OCI-LY1 (cell line): ENCODE measurements around the gene CLEC12A.

ENCODE experiments used
- H2AFZ ChIP-seq: fragments of 200-600 bp; sonication (generic), shearing (Covaris generic); 2 replicates; pipeline ENCODE4 v1.6.0; 2014; ENCODE audit warnings: antibody characterized with exemption, mild to moderate bottlenecking, low read length
- H3F3A ChIP-seq: fragments of 200-600 bp; sonication (generic), shearing (Covaris generic); 2 replicates; pipeline ENCODE4 v1.6.0; 2014; ENCODE audit warnings: mild to moderate bottlenecking, antibody characterized with exemption, low read length, moderate library complexity; ENCODE audit not compliant: insufficient read depth
- H3K27ac ChIP-seq: fragments of 200-600 bp; sonication (generic); 2 replicates; pipeline ENCODE4 v1.5.1; 2014; ENCODE audit warnings: low read length, mixed run types, mild to moderate bottlenecking, low read depth; ENCODE audit not compliant: poor library complexity, severe bottlenecking
- H3K27me3 ChIP-seq: fragments of 200-600 bp; sonication (generic); 2 replicates; pipeline ENCODE4 v1.6.0; 2014; ENCODE audit warnings: antibody characterized with exemption, mild to moderate bottlenecking, low read length, moderate library complexity; ENCODE audit not compliant: insufficient read depth
- H3K36me3 ChIP-seq: fragments of 200-600 bp; sonication (generic); 2 replicates; pipeline ENCODE4 v1.6.1; 2014; ENCODE audit warnings: mild to moderate bottlenecking, antibody characterized with exemption, low read length, moderate library complexity, mixed read lengths; ENCODE audit not compliant: insufficient read depth
- H3K4me1 ChIP-seq: fragments of 200-600 bp; sonication (generic); 2 replicates; pipeline ENCODE4 v1.5.1; 2014; ENCODE audit warnings: mild to moderate bottlenecking, low read length, moderate library complexity; ENCODE audit not compliant: insufficient read depth, severe bottlenecking
- H3K4me2 ChIP-seq: fragments of 200-600 bp; sonication (generic), shearing (Covaris generic); 2 replicates; pipeline ENCODE4 v1.6.1; 2014; ENCODE audit warnings: low read length
- H3K4me3 ChIP-seq: fragments of 200-600 bp; sonication (generic); 2 replicates; pipeline ENCODE4 v1.5.1; 2014; ENCODE audit warnings: low read length, low read depth, mild to moderate bottlenecking, mixed read lengths; ENCODE audit not compliant: poor library complexity, severe bottlenecking
- H3K79me2 ChIP-seq: fragments of 200-600 bp; shearing (Covaris generic); 2 replicates; pipeline ENCODE4 v1.6.1; 2016; ENCODE audit warnings: mixed run types, low read length, mixed read lengths; ENCODE audit not compliant: insufficient read depth
- H3K9ac ChIP-seq: fragments of 200-600 bp; sonication (generic), shearing (Covaris generic); 2 replicates; pipeline ENCODE4 v1.6.1; 2014; ENCODE audit warnings: mild to moderate bottlenecking, low read length, mixed read lengths
- H3K9me2 ChIP-seq: fragments of 200-600 bp; sonication (generic), shearing (Covaris generic); 2 replicates; pipeline ENCODE4 v1.6.1; 2014; ENCODE audit warnings: low read depth, mild to moderate bottlenecking, low read length, mixed read lengths
- H3K9me3 ChIP-seq: fragments of 200-600 bp; shearing (Covaris generic); 2 replicates; pipeline ENCODE4 v1.6.1; 2014; ENCODE audit warnings: low read length, mixed read lengths
- H4K20me1 ChIP-seq: fragments of 200-600 bp; sonication (generic), shearing (Covaris generic); 2 replicates; pipeline ENCODE4 v1.6.0; 2016; ENCODE audit warnings: mild to moderate bottlenecking, low read length; ENCODE audit not compliant: insufficient read depth
- EZH2 ChIP-seq: fragments of 200-600 bp; sonication (generic), shearing (Covaris generic); IDR thresholded peaks from 2 replicates; pipeline ENCODE4 v1.8.0; 2017; ENCODE audit warnings: borderline replicate concordance, mixed run types, mild to moderate bottlenecking, antibody characterized with exemption, low read length, moderate library complexity, mixed read lengths
- TF ChIP-seq, protein P1 (sequence below): fragments of 200-600 bp; sonication (generic), shearing (Covaris generic); IDR thresholded peaks from 2 replicates; pipeline ENCODE4 v1.5.1; 2017; ENCODE audit warnings: mild to moderate bottlenecking, antibody characterized with exemption, low read length, moderate library complexity, mixed read lengths

CLEC12A gene

GRCh38 chr12:9936591-9936990 lies 34.6 kb upstream of the CLEC12A start:
- Histone ChIP-seq H3K27ac (no peak overlapping the region), H3K9ac (no peak overlapping the region), H2AFZ (no peak overlapping the region), H4K20me1 (no peaks in the 10 kb centered on the region), H3K36me3 (no peaks in the 10 kb centered on the region), H3K4me2 (no peak overlapping the region), H3K9me3 (no peaks in the 10 kb centered on the region), H3F3A (no peaks in the 10 kb centered on the region), H3K79me2 (no peaks in the 10 kb centered on the region), H3K4me3 (no peak overlapping the region), H3K9me2 (no peaks in the 10 kb centered on the region), H3K4me1 (no peaks in the 10 kb centered on the region), H3K27me3 (0 out of 2 replicates have a peak, but pooled peaks cover 4% of the 10 kb centered on the region)
- TF ChIP-seq, protein P1, sequence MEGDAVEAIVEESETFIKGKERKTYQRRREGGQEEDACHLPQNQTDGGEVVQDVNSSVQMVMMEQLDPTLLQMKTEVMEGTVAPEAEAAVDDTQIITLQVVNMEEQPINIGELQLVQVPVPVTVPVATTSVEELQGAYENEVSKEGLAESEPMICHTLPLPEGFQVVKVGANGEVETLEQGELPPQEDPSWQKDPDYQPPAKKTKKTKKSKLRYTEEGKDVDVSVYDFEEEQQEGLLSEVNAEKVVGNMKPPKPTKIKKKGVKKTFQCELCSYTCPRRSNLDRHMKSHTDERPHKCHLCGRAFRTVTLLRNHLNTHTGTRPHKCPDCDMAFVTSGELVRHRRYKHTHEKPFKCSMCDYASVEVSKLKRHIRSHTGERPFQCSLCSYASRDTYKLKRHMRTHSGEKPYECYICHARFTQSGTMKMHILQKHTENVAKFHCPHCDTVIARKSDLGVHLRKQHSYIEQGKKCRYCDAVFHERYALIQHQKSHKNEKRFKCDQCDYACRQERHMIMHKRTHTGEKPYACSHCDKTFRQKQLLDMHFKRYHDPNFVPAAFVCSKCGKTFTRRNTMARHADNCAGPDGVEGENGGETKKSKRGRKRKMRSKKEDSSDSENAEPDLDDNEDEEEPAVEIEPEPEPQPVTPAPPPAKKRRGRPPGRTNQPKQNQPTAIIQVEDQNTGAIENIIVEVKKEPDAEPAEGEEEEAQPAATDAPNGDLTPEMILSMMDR = no peak
- no peak for TF ChIP-seq EZH2

DNA sequence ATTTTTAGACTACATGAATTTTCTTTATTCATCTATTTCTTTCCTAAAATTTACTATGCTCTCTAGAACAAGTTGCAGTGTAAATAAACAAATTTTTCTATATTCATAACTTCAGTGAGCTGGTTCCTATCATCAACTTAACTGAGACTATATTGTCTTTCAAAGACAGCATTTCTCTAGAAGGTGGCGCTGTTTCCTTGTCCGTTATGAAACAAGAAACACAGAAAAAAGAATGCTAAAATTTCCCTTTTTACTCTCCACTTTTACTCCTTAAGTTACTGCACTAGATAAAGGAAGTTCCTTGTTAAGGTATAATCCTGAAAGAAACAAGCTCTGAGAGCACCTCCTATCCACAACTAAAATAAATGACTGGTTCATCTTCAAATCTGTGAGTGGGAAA lies 30.8 kb upstream of the CLEC12A start:
- Histone ChIP-seq H3K9me3 (no peaks in the 10 kb centered on the region), H3K4me3 (no peak overlapping the region), H3K9ac (no peak overlapping the region), H3K4me1 (no peaks in the 10 kb centered on the region), H3K27ac (no peak overlapping the region), H3K4me2 (no peak overlapping the region), H3F3A (no peaks in the 10 kb centered on the region), H3K79me2 (no peaks in the 10 kb centered on the region), H3K9me2 (no peaks in the 10 kb centered on the region), H2AFZ (no peak overlapping the region), H4K20me1 (no peaks in the 10 kb centered on the region), H3K27me3 (no peaks in the 10 kb centered on the region), H3K36me3 (no peaks in the 10 kb centered on the region)
- TF ChIP-seq, protein P1 = peak; percentile 59
- no peak for TF ChIP-seq EZH2

DNA sequence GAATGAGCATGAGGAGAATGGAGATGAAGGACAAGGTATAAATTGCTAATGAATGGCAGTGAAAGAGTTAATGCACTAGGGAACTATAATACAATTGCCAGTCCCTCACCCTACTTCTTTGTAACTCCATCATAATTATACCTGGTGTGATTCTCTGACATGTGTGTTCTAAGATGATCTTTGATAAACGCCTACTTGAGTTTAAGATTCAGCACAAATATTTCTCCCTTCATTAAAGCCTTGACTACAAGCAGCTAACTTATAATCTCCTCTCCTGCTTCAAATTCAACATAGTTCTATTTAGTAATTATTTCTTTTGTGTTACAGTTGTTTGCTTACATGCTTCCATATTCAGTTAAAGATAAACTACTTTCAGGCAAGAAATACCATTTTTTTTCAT lies 29.4 kb upstream of the CLEC12A start:
- no peak for TF ChIP-seq EZH2
- TF ChIP-seq, protein P1 = no peak
- no peak overlapping the region for H3K4me3 ChIP-seq
- H2AFZ ChIP-seq = no peak overlapping the region
- no peak overlapping the region for H3K9ac ChIP-seq
- H3F3A ChIP-seq = no peaks in the 10 kb centered on the region
- no peaks in the 10 kb centered on the region for H3K9me2 ChIP-seq
- H4K20me1 ChIP-seq = no peaks in the 10 kb centered on the region
- H3K4me2 ChIP-seq = no peak overlapping the region
- H3K9me3 ChIP-seq = no peaks in the 10 kb centered on the region
- no peak overlapping the region for H3K27ac ChIP-seq
- no peaks in the 10 kb centered on the region for H3K36me3 ChIP-seq
- H3K4me1 ChIP-seq = no peaks in the 10 kb centered on the region
- no peaks in the 10 kb centered on the region for H3K79me2 ChIP-seq
- no peaks in the 10 kb centered on the region for H3K27me3 ChIP-seq
